Measurements from ENCODE around the gene CAPN15. TPM values are rescaled to one million over a fixed set of nuclear protein-coding genes. Genes with fewer than 3 reads are reported as not detected.

Gene CAPN15
- total and polyA plus RNA-seq, 2 of the 4 experiments (the other 2 are of a cell fraction): 9.3 to 24.3 TPM

DNA sequence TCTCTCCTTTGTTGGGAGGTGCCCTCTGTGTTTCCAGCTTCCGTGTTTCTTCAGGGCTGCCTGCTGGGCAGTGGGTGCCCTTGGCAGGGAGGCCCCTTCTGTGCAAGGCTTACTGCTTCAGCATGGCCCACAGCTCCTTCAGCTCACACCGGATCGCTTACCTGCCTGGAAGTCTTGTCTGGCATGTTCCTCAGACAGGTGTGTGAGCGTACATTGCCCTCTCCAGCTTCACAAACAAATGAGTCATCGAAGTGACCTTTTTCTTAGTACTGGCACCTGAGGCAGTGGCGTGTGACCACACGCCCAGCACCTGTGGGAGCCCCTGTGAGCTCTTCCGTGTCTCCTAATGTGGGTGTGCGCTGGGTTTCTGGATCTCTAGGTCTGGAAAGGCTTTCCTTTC, 65.9 kb downstream of the CAPN15 start:
- Histone ChIP-seq H3K18ac (ENCODE audit: low read depth, low read length) (no peak overlapping the region), H3K9ac (ENCODE audit: low read depth, low read length) (no peak overlapping the region), H3K56ac (ENCODE audit: extremely low read depth, insufficient read depth, low read length) (no peak overlapping the region), H3K27ac (ENCODE audit: insufficient read depth, low read length) (no peak overlapping the region), H2BK15ac (ENCODE audit: low read depth, low read length) (no peak overlapping the region), H3K4me2 (ENCODE audit: low read depth, low read length) (no peak overlapping the region), H2BK5ac (ENCODE audit: low read depth, low read length, poor library complexity, severe bottlenecking) (no peak overlapping the region), H4K20me1 (ENCODE audit: insufficient read depth, low read length) (peaks cover 60% of the 10 kb centered on the region), H4K8ac (ENCODE audit: low read depth in 2 of 2, low read length in 2 of 2) (no peak overlapping the region), H2BK120ac (ENCODE audit: low read depth, low read length) (no peak overlapping the region), H3K23ac (ENCODE audit: low read depth, low read length) (no peak overlapping the region), H3K4me3 (ENCODE audit: insufficient read depth, low read depth, low read length) (no peak overlapping the region), H4K91ac (ENCODE audit: insufficient read depth, low read depth, low read length) (no peak overlapping the region), H2AFZ (replicated peaks; ENCODE audit: low read length, poor library complexity) (peak overlapping the region; percentile 23), H3K79me1 (ENCODE audit: low read depth in 1 of 2, low read length in 2 of 2) (peaks cover 26 to 76% of the 10 kb centered on the region in 2 experiments; a peak in 3 of 4 replicates), H4K5ac (ENCODE audit: low read depth, low read length) (no peak overlapping the region), H3K9me1 (ENCODE audit: insufficient read depth, low read length) (peaks cover 12% of the 10 kb centered on the region; the same call in 1 of the 2 replicates), H3K36me3 (ENCODE audit: control insufficient read depth, insufficient read depth, low read length) (peaks cover 5% of the 10 kb centered on the region; the same call in 1 of the 2 replicates), H3K14ac (replicated peaks; ENCODE audit: low read depth, low read length) (no peak overlapping the region), H3K9me3 (ENCODE audit: control insufficient read depth, insufficient read depth, low read length) (no peaks in the 10 kb centered on the region), H3K4me1 (ENCODE audit: control insufficient read depth, insufficient read depth, low read length) (peaks cover 7% of the 10 kb centered on the region; the same call in 1 of the 2 replicates), H2BK20ac (ENCODE audit: low read depth, low read length) (no peak overlapping the region), H2AK5ac (ENCODE audit: low read depth, low read length) (no peak overlapping the region), H3K27me3 (ENCODE audit: control insufficient read depth, insufficient read depth, low read length) (no peaks in the 10 kb centered on the region), H2AK9ac (replicated peaks; ENCODE audit: low read depth, low read length, poor library complexity) (peak overlapping the region; percentile 5), H3K4ac (ENCODE audit: low read depth, low read length) (no peak overlapping the region)
- dilution Hi-C loops (cut with HindIII; ENCODE audit: low sequenced_read_pairs, unreplicated experiment): no loop called here
- ChIA-PET CTCF (no interaction called here), POLR2A (ENCODE audit: unreplicated experiment) (no interaction called here)
- 100% methylated on average over 4 of the region's 9 CpGs; no CpG with 5 or more reads in 1 of the 2 experiments for WGBS, 2 experiments (ENCODE audit: extremely low coverage in 2 of 2, insufficient read length in 1 of 2)
- in situ Hi-C loops (cut with MboI; ENCODE audit: low sequenced_read_pairs): no loop called here
- TF ChIP-seq CEBPB (IDR thresholded peaks at IDR 0.05; ENCODE audit: low read depth, low read length) (no peak), RFX5 (IDR thresholded peaks at IDR 0.05; ENCODE audit: low read depth, low read length) (no peak), NFE2L2 (IDR thresholded peaks at IDR 0.05; ENCODE audit: low read depth, low read length) (no peak), RCOR1 (IDR thresholded peaks at IDR 0.05; ENCODE audit: insufficient replicate concordance, low read length) (no peak), BHLHE40 (IDR thresholded peaks at IDR 0.05; ENCODE audit: low read depth, low read length) (no peak), MXI1 (IDR thresholded peaks at IDR 0.05; ENCODE audit: borderline replicate concordance, low read depth, low read length) (no peak), USF2 (IDR thresholded peaks at IDR 0.05; ENCODE audit: low read depth, low read length) (no peak)
- intact Hi-C loops (cut with micrococcal nuclease): no loop called here
- ATAC-seq (ENCODE audit: low read depth): no peak
- DNase-seq: no peak
- no TSS peak for BruUV-seq (replicated peaks)

All from IMR-90 (cell line).